Measurements from ENCODE around the gene ATP23.

- TF ChIP-seq CTCF (IDR thresholded peaks at IDR 0.05) (no peak), REST (IDR thresholded peaks at IDR 0.05; ENCODE audit: insufficient read depth in 1 of 2, low read depth in 2 of 2, low read length in 1 of 2) (no peak), POLR2AphosphoS5 (IDR thresholded peaks at IDR 0.05; ENCODE audit: low read depth, low read length) (no peak)
These were observed 23.2 kb upstream of the ATP23 start for GRCh38 chr12:57918147-57918546.
